ENCODE measurements around the gene UBL4B.

UBL4B gene, protein sequence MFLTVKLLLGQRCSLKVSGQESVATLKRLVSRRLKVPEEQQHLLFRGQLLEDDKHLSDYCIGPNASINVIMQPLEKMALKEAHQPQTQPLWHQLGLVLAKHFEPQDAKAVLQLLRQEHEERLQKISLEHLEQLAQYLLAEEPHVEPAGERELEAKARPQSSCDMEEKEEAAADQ

DNA sequence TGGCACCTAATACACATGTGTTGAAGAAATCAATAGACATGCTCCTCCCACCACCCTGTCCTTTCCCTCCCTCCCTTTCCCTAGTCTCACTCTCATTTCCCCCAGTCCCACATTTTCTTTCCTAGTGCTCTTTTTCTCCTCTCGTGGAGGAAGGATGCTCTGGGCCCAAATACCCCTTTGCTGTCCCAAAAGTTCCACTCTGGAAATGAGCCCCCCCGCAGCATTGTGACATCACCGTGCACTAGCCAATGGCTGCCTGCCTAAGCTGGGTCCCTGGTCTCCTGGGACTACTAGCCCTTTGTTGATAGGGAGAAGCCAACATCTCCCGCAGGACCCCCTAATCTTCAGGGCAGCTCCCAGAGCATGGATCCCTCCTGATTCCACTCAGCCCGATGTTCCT lies at the start of gene UBL4B:
Gene UBL4B (plus strand): TSS at position 301 of the 400 bp plus-strand sequence. CDS start 92 bp downstream, at position 393.
- H3K4me1 ChIP-seq (ENCODE audit: insufficient read depth, low read length), result no peaks in the 10 kb centered on the region
- no peak within 1 kb of the TSS for H3K4me3 ChIP-seq (ENCODE audit: low read length)
- H2AFZ ChIP-seq (ENCODE audit: low read depth, low read length), result no peak within 1 kb of the TSS
- peaks cover 67% of the 10 kb centered on the region for H3K27me3 ChIP-seq (ENCODE audit: insufficient read depth, low read length)
- no peaks in the 10 kb centered on the region for H3K9me3 ChIP-seq (ENCODE audit: low read length)
- H3K36me3 ChIP-seq (ENCODE audit: insufficient read depth, low read length), result no peaks in the 10 kb centered on the region

DNA sequence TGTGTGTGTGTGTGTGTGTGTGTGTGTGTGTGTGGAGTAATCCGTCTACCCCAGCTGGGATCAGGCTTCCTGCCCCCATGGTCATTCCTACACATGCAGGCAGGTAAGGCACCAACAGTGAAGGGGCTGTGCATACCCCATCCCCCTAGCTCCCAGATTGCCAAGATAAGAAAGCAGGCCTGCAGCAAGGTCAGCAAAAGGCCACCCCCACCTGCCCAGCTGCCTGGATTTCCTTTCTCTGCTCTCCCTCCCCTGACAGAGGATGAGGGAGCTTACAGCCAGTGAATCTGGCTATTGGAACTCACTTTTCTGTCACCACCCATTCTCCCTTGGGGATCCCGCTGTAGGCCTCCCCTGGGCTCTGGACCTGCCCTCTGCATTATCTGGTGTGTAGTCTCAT lies 49.6 kb upstream of the UBL4B start:
- Histone ChIP-seq H3K4me1 (ENCODE audit: insufficient read depth, low read length) (no peaks in the 10 kb centered on the region), H3K27me3 (ENCODE audit: insufficient read depth, low read length) (peaks cover 25% of the 10 kb centered on the region)

GRCh38 chr1:110063781-110064180 lies 48.5 kb upstream of the UBL4B start:
- peaks cover 11% of the 10 kb centered on the region for H3K36me3 ChIP-seq (ENCODE audit: insufficient read depth, low read length)
- no peak overlapping the region for H3K4me3 ChIP-seq (ENCODE audit: low read length)
- H3K27me3 ChIP-seq (ENCODE audit: insufficient read depth, low read length), result peaks cover 36% of the 10 kb centered on the region
- no peak overlapping the region for H2AFZ ChIP-seq (ENCODE audit: low read depth, low read length)
- peaks cover 1% of the 10 kb centered on the region for H3K9me3 ChIP-seq (ENCODE audit: low read length)
- no peaks in the 10 kb centered on the region for H3K4me1 ChIP-seq (ENCODE audit: insufficient read depth, low read length)

More for the DNA sequence above, 49.6 kb upstream of the UBL4B start:
- peaks cover 1% of the 10 kb centered on the region for H3K9me3 ChIP-seq (ENCODE audit: low read length)
- H3K4me3 ChIP-seq (ENCODE audit: low read length), result no peak overlapping the region
- H2AFZ ChIP-seq (ENCODE audit: low read depth, low read length), result no peak overlapping the region
- peaks cover 21% of the 10 kb centered on the region for H3K36me3 ChIP-seq (ENCODE audit: insufficient read depth, low read length)

DNA sequence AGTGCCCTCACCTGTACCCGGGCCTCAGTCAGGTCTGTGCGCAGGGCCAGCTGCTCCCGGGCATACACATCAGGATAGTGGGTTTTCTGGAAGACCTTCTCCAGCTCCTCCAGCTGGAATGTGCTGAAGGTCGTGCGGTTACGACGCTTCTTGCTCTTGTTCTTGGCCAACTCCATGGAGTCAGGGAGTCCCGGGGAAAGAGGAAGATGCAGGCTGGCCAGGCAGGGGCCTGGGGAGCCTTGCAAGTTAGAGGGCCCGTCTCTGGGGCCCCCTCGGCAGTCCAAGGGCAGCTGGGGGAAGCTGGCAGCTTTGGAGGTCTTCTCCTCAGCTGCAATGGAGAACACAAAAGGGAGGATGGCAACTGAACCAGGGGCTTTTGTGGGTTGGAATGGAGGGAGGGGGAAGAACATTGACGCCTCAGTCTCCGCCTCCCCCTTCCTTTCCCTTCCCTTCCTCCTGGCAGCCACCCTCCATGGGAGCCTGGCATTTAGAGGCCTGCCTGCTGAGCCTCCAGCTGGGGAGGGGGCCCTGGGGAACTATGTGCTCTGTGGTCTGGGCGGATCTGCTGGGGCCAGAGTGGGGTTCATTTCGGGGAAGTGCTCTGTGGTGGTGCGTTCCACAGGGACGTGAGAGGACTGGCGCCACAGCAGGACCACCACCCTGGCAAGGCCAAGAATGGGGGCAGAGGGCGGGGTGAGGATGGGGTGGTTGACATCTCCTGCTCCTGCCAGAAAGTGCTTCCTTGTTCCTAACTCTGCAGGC lies 47.5 kb upstream of the UBL4B start:
- peaks cover 46% of the 10 kb centered on the region for H3K27me3 ChIP-seq (ENCODE audit: insufficient read depth, low read length)
- H3K4me1 ChIP-seq (ENCODE audit: insufficient read depth, low read length), result no peaks in the 10 kb centered on the region
- H3K4me3 ChIP-seq (ENCODE audit: low read length), result no peak overlapping the region
- no peak overlapping the region for H2AFZ ChIP-seq (ENCODE audit: low read depth, low read length)
- H3K9me3 ChIP-seq (ENCODE audit: low read length), result peaks cover 1% of the 10 kb centered on the region
- peaks cover 5% of the 10 kb centered on the region for H3K36me3 ChIP-seq (ENCODE audit: insufficient read depth, low read length)

DNA sequence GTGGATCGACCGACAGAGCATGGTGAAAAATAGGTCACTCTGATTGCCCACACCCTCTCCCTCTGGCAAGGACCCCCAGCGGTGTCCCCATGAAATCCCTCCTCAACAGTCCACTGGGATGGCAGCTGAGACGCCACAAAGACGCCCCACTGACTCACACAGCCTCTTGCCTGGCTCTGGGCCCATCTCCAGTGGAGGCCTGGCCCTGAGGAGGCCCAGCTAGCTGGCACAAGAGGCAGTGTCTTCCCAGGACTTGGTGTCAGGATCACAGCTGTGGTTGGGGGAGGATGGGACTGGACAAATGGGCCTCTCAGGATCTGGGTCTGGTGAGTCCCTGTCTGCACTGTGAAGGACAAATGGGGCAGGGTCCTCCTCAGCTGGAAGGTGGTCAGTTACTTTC lies 46.4 kb upstream of the UBL4B start:
- H3K27me3 ChIP-seq (ENCODE audit: insufficient read depth, low read length), result peaks cover 55% of the 10 kb centered on the region
- no peak overlapping the region for H3K4me3 ChIP-seq (ENCODE audit: low read length)
- H3K9me3 ChIP-seq (ENCODE audit: low read length), result peaks cover 1% of the 10 kb centered on the region
- H3K36me3 ChIP-seq (ENCODE audit: insufficient read depth, low read length), result no peaks in the 10 kb centered on the region
- no peak overlapping the region for H2AFZ ChIP-seq (ENCODE audit: low read depth, low read length)
- H3K4me1 ChIP-seq (ENCODE audit: insufficient read depth, low read length), result peaks cover 2% of the 10 kb centered on the region

- Histone ChIP-seq H3K27me3 (ENCODE audit: insufficient read depth, low read length) (peaks cover 72% of the 10 kb centered on the region), H3K4me1 (ENCODE audit: insufficient read depth, low read length) (peaks cover 2% of the 10 kb centered on the region), H3K36me3 (ENCODE audit: insufficient read depth, low read length) (no peaks in the 10 kb centered on the region), H3K4me3 (ENCODE audit: low read length) (no peak overlapping the region), H3K9me3 (ENCODE audit: low read length) (peaks cover 6% of the 10 kb centered on the region), H2AFZ (ENCODE audit: low read depth, low read length) (no peak overlapping the region)
These were observed 44.8 kb upstream of the UBL4B start for GRCh38 chr1:110067479-110067892.

DNA sequence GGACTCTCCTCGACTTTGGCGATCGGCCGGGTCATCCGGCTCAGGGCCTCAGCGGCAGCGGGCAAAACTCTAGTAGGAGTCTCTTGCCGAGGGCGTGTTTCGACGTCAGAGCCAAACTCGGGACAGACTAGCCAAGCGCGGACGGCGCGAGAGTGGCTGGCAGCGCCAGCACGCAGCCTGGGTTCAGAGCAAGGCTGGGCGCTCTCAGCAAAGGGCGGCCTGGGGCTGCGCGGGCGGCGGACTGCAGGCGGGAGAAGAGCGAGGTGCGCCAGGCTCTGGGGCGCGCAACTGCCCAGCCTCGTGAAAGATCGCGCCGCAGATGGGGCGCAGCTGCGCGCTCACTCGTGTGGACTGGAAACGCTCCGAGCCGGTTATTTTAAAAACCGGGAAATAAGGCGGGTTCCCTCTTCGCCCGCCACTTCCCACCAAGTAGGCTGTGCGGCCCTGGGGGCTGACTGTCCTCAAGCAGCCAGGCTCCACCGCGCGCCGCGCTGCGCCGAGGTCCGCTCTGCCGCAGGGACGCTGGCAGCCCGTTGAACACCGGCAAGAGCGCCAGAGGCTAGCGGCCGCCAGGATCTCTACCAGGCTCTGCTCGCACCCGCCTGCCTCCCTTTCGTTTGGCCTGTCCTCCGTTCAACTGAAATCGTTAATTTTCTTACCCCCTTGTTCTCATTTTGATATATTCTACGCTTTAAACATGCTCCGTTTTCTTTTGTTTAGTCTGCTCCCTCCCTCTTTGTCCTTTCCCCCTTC lies 44.2 kb upstream of the UBL4B start:
- peaks cover 77% of the 10 kb centered on the region for H3K27me3 ChIP-seq (ENCODE audit: insufficient read depth, low read length)
- no peak overlapping the region for H3K4me3 ChIP-seq (ENCODE audit: low read length)

DNA sequence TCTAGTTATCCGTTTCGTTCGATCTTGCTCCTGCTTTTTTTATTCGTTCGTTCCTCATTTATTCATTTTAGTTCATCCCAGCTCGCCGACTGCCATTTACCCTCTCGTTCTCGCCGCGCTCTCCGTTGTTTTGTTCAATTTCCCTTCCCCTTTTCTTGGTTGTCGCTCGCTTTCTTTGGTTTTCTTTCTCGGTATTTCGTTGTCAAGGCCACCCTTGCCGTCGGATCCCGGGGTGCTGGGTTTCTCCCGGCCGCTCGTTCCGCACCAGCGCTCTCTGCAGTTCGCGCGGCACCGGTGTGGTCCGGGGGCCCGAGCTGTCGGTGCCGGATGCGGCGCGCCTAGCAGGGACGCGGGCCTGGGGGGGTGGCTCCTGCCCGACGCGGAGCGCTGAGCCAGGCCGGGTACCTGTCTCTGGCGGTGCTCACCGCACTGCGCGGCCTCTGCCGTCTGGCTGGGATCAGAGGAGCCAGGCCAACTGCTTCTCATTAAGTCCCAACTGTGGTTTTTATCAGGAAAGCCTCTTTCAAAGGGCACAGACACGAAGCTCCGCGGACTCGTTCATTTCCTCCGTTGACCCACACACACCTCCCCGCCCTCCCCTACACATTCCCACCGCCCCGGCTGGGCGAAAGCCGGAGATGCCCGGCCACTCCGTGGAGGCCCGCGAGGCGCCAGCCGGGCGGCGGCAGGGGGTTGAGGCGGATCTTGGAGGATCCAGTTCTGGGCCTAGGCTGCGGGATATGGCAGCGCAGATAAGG lies 43.4 kb upstream of the UBL4B start:
- H3K4me3 ChIP-seq (ENCODE audit: low read length), result no peak overlapping the region
- H3K9me3 ChIP-seq (ENCODE audit: low read length), result peaks cover 6% of the 10 kb centered on the region
- no peak overlapping the region for H2AFZ ChIP-seq (ENCODE audit: low read depth, low read length)
- H3K27me3 ChIP-seq (ENCODE audit: insufficient read depth, low read length), result peaks cover 84% of the 10 kb centered on the region
- no peaks in the 10 kb centered on the region for H3K36me3 ChIP-seq (ENCODE audit: insufficient read depth, low read length)
- H3K4me1 ChIP-seq (ENCODE audit: insufficient read depth, low read length), result peaks cover 2% of the 10 kb centered on the region

More for the DNA sequence above, 44.2 kb upstream of the UBL4B start:
- no peaks in the 10 kb centered on the region for H3K36me3 ChIP-seq (ENCODE audit: insufficient read depth, low read length)
- peaks cover 2% of the 10 kb centered on the region for H3K4me1 ChIP-seq (ENCODE audit: insufficient read depth, low read length)
- H2AFZ ChIP-seq (ENCODE audit: low read depth, low read length), result no peak overlapping the region
- peaks cover 6% of the 10 kb centered on the region for H3K9me3 ChIP-seq (ENCODE audit: low read length)

GRCh38 chr1:110069404-110070281 lies 42.6 kb upstream of the UBL4B start:
- Histone ChIP-seq H2AFZ (ENCODE audit: low read depth, low read length) (no peak overlapping the region), H3K27me3 (ENCODE audit: insufficient read depth, low read length) (peaks cover 91% of the 10 kb centered on the region), H3K4me3 (ENCODE audit: low read length) (no peak overlapping the region), H3K9me3 (ENCODE audit: low read length) (peaks cover 6% of the 10 kb centered on the region), H3K4me1 (ENCODE audit: insufficient read depth, low read length) (peaks cover 2% of the 10 kb centered on the region), H3K36me3 (ENCODE audit: insufficient read depth, low read length) (no peaks in the 10 kb centered on the region)

DNA sequence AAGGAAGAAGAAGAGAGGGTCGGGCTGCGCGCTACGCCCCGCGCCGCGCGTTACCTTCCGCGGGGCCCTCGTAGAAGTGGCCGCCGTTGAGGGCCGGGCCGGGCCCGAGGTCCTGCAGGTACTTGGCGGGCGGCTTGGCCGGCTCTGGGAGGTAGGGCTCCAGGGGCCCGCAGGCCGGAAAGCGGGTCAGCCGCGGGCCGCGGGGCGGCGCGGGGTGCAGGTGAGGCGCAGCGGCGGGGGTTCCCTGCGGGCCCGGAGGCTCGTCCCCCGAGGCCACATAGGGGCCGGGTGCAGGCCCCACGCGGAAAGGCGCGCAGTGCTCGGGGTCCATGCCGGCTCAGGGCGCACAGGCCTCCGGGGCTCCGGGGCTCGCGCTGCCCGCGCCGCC lies 42.0 kb upstream of the UBL4B start:
- H3K9me3 ChIP-seq (ENCODE audit: low read length), result peaks cover 6% of the 10 kb centered on the region
- peaks cover 92% of the 10 kb centered on the region for H3K27me3 ChIP-seq (ENCODE audit: insufficient read depth, low read length)
- no peak overlapping the region for H3K4me3 ChIP-seq (ENCODE audit: low read length)
- H3K36me3 ChIP-seq (ENCODE audit: insufficient read depth, low read length), result no peaks in the 10 kb centered on the region
- no peak overlapping the region for H2AFZ ChIP-seq (ENCODE audit: low read depth, low read length)
- peaks cover 2% of the 10 kb centered on the region for H3K4me1 ChIP-seq (ENCODE audit: insufficient read depth, low read length)

DNA sequence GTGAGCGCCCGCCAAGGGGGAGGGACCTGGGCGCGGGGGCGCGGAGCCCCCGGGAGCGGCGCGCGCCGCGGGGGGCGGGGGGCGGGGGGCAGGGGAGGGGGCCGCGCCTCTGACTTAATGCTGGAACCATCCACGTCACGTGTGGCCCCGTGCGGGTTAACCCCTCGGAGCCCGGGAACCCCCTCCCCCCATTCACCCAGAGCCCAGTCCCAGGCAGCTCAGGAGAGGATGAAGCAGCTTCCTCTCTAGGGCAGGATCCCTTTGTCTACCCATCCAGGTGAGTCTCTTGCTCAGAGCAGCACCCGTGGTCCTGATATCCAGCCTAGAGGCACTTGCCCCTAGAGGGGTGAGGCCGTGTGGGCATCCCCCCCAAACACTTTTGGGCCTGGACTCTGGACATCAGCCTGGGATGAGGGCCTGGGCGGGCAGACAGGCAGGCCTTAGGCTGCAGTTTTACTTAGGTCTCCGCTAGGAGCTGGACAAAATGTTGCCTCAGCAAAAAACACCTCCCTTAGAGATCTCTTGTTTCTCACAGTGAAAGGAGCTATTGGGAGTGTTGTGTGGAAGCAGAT lies 41.5 kb upstream of the UBL4B start, which contains the start of gene ALX3:
Gene ALX3 (minus strand): TSS at position 2 of the 572 bp plus-strand sequence. CDS start 60 bp downstream, outside the sequence.
- Histone ChIP-seq H3K36me3 (ENCODE audit: insufficient read depth, low read length) (no peaks in the 10 kb centered on the region), H3K4me3 (ENCODE audit: low read length) (no peak within 1 kb of the TSS), H2AFZ (ENCODE audit: low read depth, low read length) (no peak within 1 kb of the TSS), H3K4me1 (ENCODE audit: insufficient read depth, low read length) (peaks cover 2% of the 10 kb centered on the region), H3K27me3 (ENCODE audit: insufficient read depth, low read length) (peaks cover 88% of the 10 kb centered on the region), H3K9me3 (ENCODE audit: low read length) (peaks cover 6% of the 10 kb centered on the region)

DNA sequence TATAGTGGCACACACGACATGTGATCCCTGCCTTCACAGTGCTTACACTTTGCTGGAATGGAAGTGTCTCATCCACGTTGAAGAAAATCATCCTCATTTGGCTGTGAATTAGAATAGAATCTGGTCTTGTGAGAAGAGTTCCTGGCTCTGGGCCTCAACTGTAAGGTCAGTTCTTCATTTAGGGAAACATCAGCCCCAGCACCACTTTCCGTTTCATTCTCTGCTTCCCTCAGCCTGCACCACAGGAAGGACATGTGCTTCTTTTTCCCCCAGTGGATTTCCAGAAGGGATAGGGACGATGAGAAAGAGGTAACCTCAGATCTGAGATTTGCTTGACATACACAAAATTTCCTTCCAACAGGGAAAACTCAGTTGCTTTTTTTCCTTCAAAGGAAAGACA lies 38.1 kb upstream of the UBL4B start:
- Histone ChIP-seq H2AFZ (ENCODE audit: low read depth, low read length) (no peak overlapping the region), H3K27me3 (ENCODE audit: insufficient read depth, low read length) (peaks cover 80% of the 10 kb centered on the region), H3K4me1 (ENCODE audit: insufficient read depth, low read length) (peaks cover 2% of the 10 kb centered on the region), H3K9me3 (ENCODE audit: low read length) (peaks cover 4% of the 10 kb centered on the region), H3K36me3 (ENCODE audit: insufficient read depth, low read length) (no peaks in the 10 kb centered on the region), H3K4me3 (ENCODE audit: low read length) (no peak overlapping the region)
